Neural progenitor cell (in vitro differentiated cells): Measurements from ENCODE around the gene ST7L. TPM values are rescaled to one million over a fixed set of nuclear protein-coding genes. Genes with fewer than 3 reads are reported as not detected.

ENCODE experiments used
- DNase-seq: peaks from one replicate; pipeline ENCODE4 v3.0.0-alpha.2; 2016; ENCODE audit warnings: low spot score
- H2AFZ ChIP-seq: fragments of 200-600 bp; sonication (generic); replicated peaks from 2 replicates; pipeline ENCODE4 v1.6.1; 2016; ENCODE audit warnings: antibody characterized with exemption
- H3F3A ChIP-seq: fragments of 200-600 bp; sonication (generic); 2 replicates; pipeline ENCODE4 v1.6.1; 2016; ENCODE audit warnings: antibody characterized with exemption, low read depth
- H3K27ac ChIP-seq: fragments of 200-600 bp; sonication (generic); 2 replicates; pipeline ENCODE4 v1.5.1; 2016; ENCODE audit warnings: mild to moderate bottlenecking
- H3K27me3 ChIP-seq: fragments of 200-600 bp; sonication (generic); 2 replicates; pipeline ENCODE4 v1.6.1; 2016; ENCODE audit warnings: mild to moderate bottlenecking, moderate library complexity
- H3K36me3 ChIP-seq: fragments of 200-600 bp; sonication (generic); 2 replicates; pipeline ENCODE4 v1.5.1; 2016
- H3K4me1 ChIP-seq: fragments of 200-600 bp; sonication (generic); 2 replicates; pipeline ENCODE4 v1.6.1; 2016; ENCODE audit warnings: mixed run types
- H3K4me2 ChIP-seq: fragments of 200-600 bp; sonication (generic); 2 replicates; pipeline ENCODE4 v1.6.1; 2016
- H3K4me3 ChIP-seq: fragments of 200-600 bp; sonication (generic); 2 replicates; pipeline ENCODE4 v1.5.1; 2016
- H3K79me2 ChIP-seq: fragments of 200-600 bp; sonication (generic); 2 replicates; pipeline ENCODE4 v1.6.1; 2016; ENCODE audit warnings: low read depth
- H3K9ac ChIP-seq: fragments of 200-600 bp; sonication (generic); 2 replicates; pipeline ENCODE4 v1.6.1; 2016
- H3K9me3 ChIP-seq: fragments of 200-600 bp; sonication (generic); 2 replicates; pipeline ENCODE4 v1.5.1; 2016; ENCODE audit warnings: low read depth
- H4K20me1 ChIP-seq: fragments of 200-600 bp; sonication (generic); 2 replicates; pipeline ENCODE4 v1.6.1; 2016; ENCODE audit warnings: low read depth
- H3K27ac Mint-ChIP-seq: 3 replicates; pipeline ENCODE4 v1.8.0; 2021; ENCODE audit warnings: mixed read lengths
- H3K27me3 Mint-ChIP-seq: 2 replicates; pipeline ENCODE4 v1.8.0; 2022; ENCODE audit warnings: low read depth, mild to moderate bottlenecking, inconsistent platforms, moderate library complexity, mixed read lengths; ENCODE audit not compliant: insufficient read depth
- H3K36me3 Mint-ChIP-seq: 3 replicates; pipeline ENCODE4 v1.8.0; 2021; ENCODE audit warnings: mixed read lengths
- H3K4me1 Mint-ChIP-seq: 3 replicates; pipeline ENCODE4 v1.8.0; 2021; ENCODE audit warnings: mixed read lengths
- H3K4me3 Mint-ChIP-seq: 3 replicates; pipeline ENCODE4 v1.8.0; 2021; ENCODE audit warnings: mild to moderate bottlenecking, moderate library complexity, mixed read lengths
- H3K9me3 Mint-ChIP-seq: 3 replicates; pipeline ENCODE4 v1.8.0; 2020; ENCODE audit warnings: mixed read lengths
- CTCF ChIP-seq: fragments of 200-600 bp; sonication (generic); IDR thresholded peaks from 2 replicates; pipeline ENCODE4 v1.5.1; 2017; ENCODE audit warnings: antibody characterized with exemption, mild to moderate bottlenecking
- EZH2 ChIP-seq: fragments of 200-600 bp; sonication (generic); IDR thresholded peaks from 2 replicates; pipeline ENCODE4 v1.6.1; 2017; ENCODE audit warnings: antibody characterized with exemption, mild to moderate bottlenecking, moderate library complexity
- EZH2phosphoT487 ChIP-seq: fragments of 200-600 bp; sonication (generic); IDR thresholded peaks from 2 replicates; pipeline ENCODE4 v1.6.1; 2017; ENCODE audit warnings: antibody characterized with exemption
- total RNA-seq: library from RNA; depleted of rRNA; stranded (reverse); fragments of >200 nt; gene quantifications from 2 replicates; pipeline ENCODE4 v1.2.3, GENCODE V29; 2015; ENCODE audit warnings: low replicate concordance

ST7L gene
- total RNA-seq, 1 donor from 2014 or later, result 26.1 TPM

GRCh38 chr1:112636056-112636455 lies 17.1 kb upstream of the ST7L start:
- TF ChIP-seq EZH2 (no peak), EZH2phosphoT487 (no peak), CTCF (no peak)
- peaks cover 6% of the 10 kb centered on the region for H3K36me3 ChIP-seq

GRCh38 chr1:112634367-112634766 lies 15.4 kb upstream of the ST7L start:
- Histone ChIP-seq H3K27me3 (no peaks in the 10 kb centered on the region), H4K20me1 (peaks cover 79% of the 10 kb centered on the region), H3K9ac (no peak overlapping the region), H3K4me3 (no peak overlapping the region), H3K9me3 (peaks cover 3% of the 10 kb centered on the region), H3K36me3 (peaks cover 5% of the 10 kb centered on the region), H3K4me1 (no peaks in the 10 kb centered on the region), H3K79me2 (peaks cover 100% of the 10 kb centered on the region), H3K27ac (no peak overlapping the region), H3K4me2 (no peak overlapping the region), H2AFZ (no peak overlapping the region), H3F3A (peaks cover 12% of the 10 kb centered on the region)
- Mint-ChIP-seq H3K27me3 (peaks cover 2% of the 10 kb centered on the region), H3K36me3 (peaks cover 28% of the 10 kb centered on the region), H3K9me3 (peaks cover 9% of the 10 kb centered on the region), H3K4me3 (no peak overlapping the region), H3K4me1 (peaks cover 5% of the 10 kb centered on the region), H3K27ac (no peak overlapping the region)
- DNase-seq, result no peak
- TF ChIP-seq CTCF (no peak), EZH2phosphoT487 (no peak), EZH2 (no peak)

More at GRCh38 chr1:112636056-112636455, 17.1 kb upstream of the ST7L start:
- peaks cover 87% of the 10 kb centered on the region for H3K79me2 ChIP-seq
- H4K20me1 ChIP-seq, result peaks cover 62% of the 10 kb centered on the region
- H2AFZ ChIP-seq, result no peak overlapping the region
- no peak overlapping the region for H3K4me3 Mint-ChIP-seq
- H3K9me3 ChIP-seq, result peaks cover 5% of the 10 kb centered on the region
- no peak overlapping the region for H3K27ac ChIP-seq
- peaks cover 9% of the 10 kb centered on the region for H3K9me3 Mint-ChIP-seq
- H3F3A ChIP-seq, result peaks cover 17% of the 10 kb centered on the region
- H3K9ac ChIP-seq, result no peak overlapping the region
- H3K27me3 ChIP-seq, result no peaks in the 10 kb centered on the region
- no peaks in the 10 kb centered on the region for H3K4me1 ChIP-seq
- H3K27me3 Mint-ChIP-seq, result peaks cover 2% of the 10 kb centered on the region
- no peak overlapping the region for H3K27ac Mint-ChIP-seq
- no peak overlapping the region for H3K4me3 ChIP-seq
- H3K36me3 Mint-ChIP-seq, result peaks cover 22% of the 10 kb centered on the region
- peaks cover 5% of the 10 kb centered on the region for H3K4me1 Mint-ChIP-seq
- no peak overlapping the region for H3K4me2 ChIP-seq
- DNase-seq, result no peak

GRCh38 chr1:112633628-112634027 lies 14.7 kb upstream of the ST7L start:
- H4K20me1 ChIP-seq, result peaks cover 86% of the 10 kb centered on the region
- TF ChIP-seq EZH2phosphoT487 (no peak), EZH2 (no peak), CTCF (no peak)
- peaks cover 12% of the 10 kb centered on the region for H3F3A ChIP-seq
- H3K27me3 Mint-ChIP-seq, result peaks cover 2% of the 10 kb centered on the region
- no peak overlapping the region for H2AFZ ChIP-seq
- no peaks in the 10 kb centered on the region for H3K4me1 ChIP-seq
- H3K4me2 ChIP-seq, result no peak overlapping the region
- H3K4me3 Mint-ChIP-seq, result no peak overlapping the region
- H3K36me3 Mint-ChIP-seq, result peaks cover 28% of the 10 kb centered on the region
- no peak for DNase-seq
- no peak overlapping the region for H3K9ac ChIP-seq
- no peaks in the 10 kb centered on the region for H3K9me3 ChIP-seq
- H3K4me3 ChIP-seq, result no peak overlapping the region
- peaks cover 100% of the 10 kb centered on the region for H3K79me2 ChIP-seq
- H3K36me3 ChIP-seq, result no peaks in the 10 kb centered on the region
- no peaks in the 10 kb centered on the region for H3K27me3 ChIP-seq
- peaks cover 6% of the 10 kb centered on the region for H3K9me3 Mint-ChIP-seq
- no peak overlapping the region for H3K27ac ChIP-seq
- peaks cover 5% of the 10 kb centered on the region for H3K4me1 Mint-ChIP-seq
- H3K27ac Mint-ChIP-seq, result no peak overlapping the region
